GM12878 (cell line): ENCODE results near the gene IP6K3.

ENCODE experiments used
- KDM1A ChIP-seq: fragments of 200-600 bp; sonication (generic); IDR thresholded peaks from 2 replicates; pipeline ENCODE4 v1.6.1; 2016; ENCODE audit warnings: borderline replicate concordance
- RAD21 ChIP-seq: IDR thresholded peaks from 2 replicates; pipeline ENCODE4 v1.6.1; 2011; ENCODE audit warnings: mild to moderate bottlenecking, low read depth, low read length, moderate library complexity; ENCODE audit not compliant: insufficient read depth

DNA sequence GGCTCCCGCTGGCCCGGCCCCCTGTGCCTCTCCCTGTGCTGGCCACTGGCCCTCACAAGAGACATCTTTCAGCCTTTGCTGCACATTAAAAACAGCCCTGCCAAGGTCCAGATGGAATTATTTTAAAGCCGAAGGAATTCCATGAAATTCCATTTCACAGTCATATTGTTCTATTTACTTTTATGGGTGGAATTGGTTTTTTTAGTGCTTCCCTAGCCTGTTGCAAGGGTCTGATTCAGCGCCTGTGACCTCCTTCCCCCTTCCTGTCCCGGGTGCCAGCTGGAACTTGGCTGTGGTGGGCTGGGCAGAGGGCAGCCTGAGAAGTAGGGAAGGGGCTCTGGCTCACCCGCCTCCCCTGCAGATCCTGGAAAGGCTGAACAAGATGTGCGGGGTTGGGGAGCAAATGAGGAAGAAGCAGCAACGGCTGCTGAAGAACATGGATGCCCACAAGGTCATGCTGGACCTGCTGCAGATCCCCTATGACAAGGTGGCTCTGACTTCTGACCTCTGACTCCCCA is 69.5 kb downstream of the IP6K3 start:
- TF ChIP-seq RAD21 = no peak
- no peak for TF ChIP-seq KDM1A
